ENCODE measurements around the gene GNS. TPM values are rescaled to one million over a fixed set of nuclear protein-coding genes. Genes with fewer than 3 reads are reported as not detected.
A peak's percentile ranks its signal among the peaks of the same experiment; 100 is the strongest.

GNS gene
- total and polyA plus RNA-seq, 2 of the 4 experiments (the other 2 are of a cell fraction): 60.4 to 80.7 TPM

- Histone ChIP-seq H3K4me3 (ENCODE audit: insufficient read depth, low read depth, low read length) (no peak overlapping the region), H2BK120ac (ENCODE audit: low read depth, low read length) (no peak overlapping the region), H3K9ac (ENCODE audit: low read depth, low read length) (no peak overlapping the region), H4K20me1 (ENCODE audit: insufficient read depth, low read length) (peaks cover 11% of the 10 kb centered on the region), H2AK5ac (ENCODE audit: low read depth, low read length) (no peak overlapping the region; the same call in 1 of the 2 replicates), H2BK20ac (ENCODE audit: low read depth, low read length) (no peak overlapping the region), H3K79me1 (ENCODE audit: low read depth in 1 of 2, low read length in 2 of 2) (peaks cover 8 to 42% of the 10 kb centered on the region in 2 experiments), H3K27me3 (ENCODE audit: control insufficient read depth, insufficient read depth, low read length) (no peaks in the 10 kb centered on the region), H4K5ac (ENCODE audit: low read depth, low read length) (no peak overlapping the region), H3K27ac (ENCODE audit: insufficient read depth, low read length) (no peak overlapping the region), H4K91ac (ENCODE audit: insufficient read depth, low read depth, low read length) (no peak overlapping the region), H2AK9ac (replicated peaks; ENCODE audit: low read depth, low read length, poor library complexity) (no peak overlapping the region), H3K4me1 (ENCODE audit: control insufficient read depth, insufficient read depth, low read length) (peaks cover 4% of the 10 kb centered on the region), H3K4ac (ENCODE audit: low read depth, low read length) (no peak overlapping the region), H3K9me1 (ENCODE audit: insufficient read depth, low read length) (peaks cover 6% of the 10 kb centered on the region; the same call in 1 of the 2 replicates), H2AFZ (replicated peaks; ENCODE audit: low read length, poor library complexity) (no peak overlapping the region), H4K8ac (ENCODE audit: low read depth in 2 of 2, low read length in 2 of 2) (no peak overlapping the region), H2BK5ac (ENCODE audit: low read depth, low read length, poor library complexity, severe bottlenecking) (no peak overlapping the region), H3K4me2 (ENCODE audit: low read depth, low read length) (no peak overlapping the region), H3K18ac (ENCODE audit: low read depth, low read length) (no peak overlapping the region), H3K9me3 (ENCODE audit: control insufficient read depth, insufficient read depth, low read length) (no peaks in the 10 kb centered on the region), H3K56ac (ENCODE audit: extremely low read depth, insufficient read depth, low read length) (no peak overlapping the region), H3K14ac (replicated peaks; ENCODE audit: low read depth, low read length) (no peak overlapping the region), H3K36me3 (ENCODE audit: control insufficient read depth, insufficient read depth, low read length) (peaks cover 13% of the 10 kb centered on the region), H2BK15ac (ENCODE audit: low read depth, low read length) (no peak overlapping the region), H3K23ac (ENCODE audit: low read depth, low read length) (no peak overlapping the region)
- TF ChIP-seq USF2 (IDR thresholded peaks at IDR 0.05; ENCODE audit: low read depth, low read length): no peak
- TF ChIP-seq RCOR1 (IDR thresholded peaks at IDR 0.05; ENCODE audit: insufficient replicate concordance, low read length): no peak
- no peak for TF ChIP-seq MXI1 (IDR thresholded peaks at IDR 0.05; ENCODE audit: borderline replicate concordance, low read depth, low read length)
- TF ChIP-seq NFE2L2 (IDR thresholded peaks at IDR 0.05; ENCODE audit: low read depth, low read length): no peak
- intact Hi-C loops (cut with micrococcal nuclease): no loop called here
- dilution Hi-C loops (cut with HindIII; ENCODE audit: low sequenced_read_pairs, unreplicated experiment): no loop called here
- CTCF ChIA-PET: interaction anchor here (0.7 to 4.4 kb wide), 2 partner anchors 147 to 151 kb away, joined by 4 to 27 read pairs; no protein-coding TSS in a partner anchor
- ATAC-seq (ENCODE audit: low read depth) (no peak), DNase-seq (no peak)
- TSS peak; percentile 81 for BruUV-seq (replicated peaks)
- WGBS, 2 experiments (ENCODE audit: extremely low coverage in 2 of 2, insufficient read length in 1 of 2): no CpG with 5 or more reads among the region's 5 CpGs
- POLR2A ChIA-PET (ENCODE audit: unreplicated experiment): interaction anchor here (0.7 kb wide), 1 partner anchor 85 kb away, joined by 5 read pairs; no protein-coding TSS in a partner anchor
- in situ Hi-C loops (cut with MboI; ENCODE audit: low sequenced_read_pairs): no loop called here
Measured at GRCh38 chr12:64695550-64695949, 63.7 kb downstream of the GNS start.

All from IMR-90 (cell line).